GM13977 (cell line): ENCODE measurements around the gene SYT2.
"Not testable (repeated sequence)": the region's sequence is repeated elsewhere in the genome, so short reads cannot be mapped to it uniquely, and the experiment has no call there.

Source experiments
- DNase-seq: peaks from one replicate; pipeline ENCODE4 v3.0.0; 2012; ENCODE audit warnings: low spot score
- in situ Hi-C: fragments of 300-500 bp; cut with MboI; formaldehyde crosslinking; loops from one replicate; pipeline ENCODE4 v1.12.0; 2022; ENCODE audit warnings: low sequenced_read_pairs, low pct_unique_long_range_greater_than_20kb, mixed read lengths, inconsistent platforms; ENCODE audit not compliant: unreplicated experiment
- TF ChIP-seq, protein P1 (sequence below): IDR thresholded peaks from 2 replicates; pipeline ENCODE4 v1.5.1; 2012; ENCODE audit warnings: mild to moderate bottlenecking, control low read depth; ENCODE audit not compliant: insufficient read depth; ENCODE audit errors: extremely low read depth, missing control alignments

Gene SYT2

DNA sequence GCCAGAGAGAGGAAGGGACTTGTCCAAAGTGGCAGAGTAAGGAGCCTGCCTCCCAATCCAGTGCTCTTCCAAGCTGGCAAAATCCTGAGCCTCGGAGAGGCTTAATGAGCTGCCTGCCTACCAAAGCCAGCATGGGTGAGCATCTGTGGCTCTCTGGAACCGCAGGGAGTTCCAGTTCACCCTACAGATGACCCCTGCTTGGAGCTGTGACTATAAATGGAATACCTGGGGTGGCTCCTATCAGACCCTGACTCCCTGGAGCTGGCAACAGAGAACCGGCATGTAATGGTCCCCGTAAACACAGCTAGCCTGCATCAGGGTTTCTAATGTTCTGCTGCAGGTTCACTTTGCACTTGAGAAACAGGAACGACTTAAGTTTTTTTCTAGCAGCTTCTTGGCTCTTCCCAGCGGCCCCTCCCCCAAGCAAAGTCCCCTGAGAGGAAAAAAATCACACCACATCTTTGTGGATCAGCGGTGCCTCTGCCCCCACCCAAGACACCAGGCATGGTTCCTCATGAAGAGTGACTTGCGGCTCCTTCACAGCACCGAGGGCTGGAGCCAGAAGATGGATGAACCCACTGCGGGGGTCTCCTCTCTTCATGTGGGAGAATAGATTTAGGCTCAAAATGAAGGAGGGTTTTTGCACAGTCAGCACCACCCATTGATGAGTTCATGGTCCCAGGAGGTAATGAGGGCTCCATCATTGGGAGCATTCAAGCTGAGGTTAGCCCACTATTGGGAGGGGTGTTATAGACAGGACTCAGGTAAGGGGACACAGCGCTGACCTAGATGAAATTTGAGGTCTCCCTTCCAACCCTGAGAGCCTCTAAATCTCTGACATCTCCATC, 79.0 kb downstream of the SYT2 start:
- in situ Hi-C loops: no loop called here
- TF ChIP-seq, protein P1, sequence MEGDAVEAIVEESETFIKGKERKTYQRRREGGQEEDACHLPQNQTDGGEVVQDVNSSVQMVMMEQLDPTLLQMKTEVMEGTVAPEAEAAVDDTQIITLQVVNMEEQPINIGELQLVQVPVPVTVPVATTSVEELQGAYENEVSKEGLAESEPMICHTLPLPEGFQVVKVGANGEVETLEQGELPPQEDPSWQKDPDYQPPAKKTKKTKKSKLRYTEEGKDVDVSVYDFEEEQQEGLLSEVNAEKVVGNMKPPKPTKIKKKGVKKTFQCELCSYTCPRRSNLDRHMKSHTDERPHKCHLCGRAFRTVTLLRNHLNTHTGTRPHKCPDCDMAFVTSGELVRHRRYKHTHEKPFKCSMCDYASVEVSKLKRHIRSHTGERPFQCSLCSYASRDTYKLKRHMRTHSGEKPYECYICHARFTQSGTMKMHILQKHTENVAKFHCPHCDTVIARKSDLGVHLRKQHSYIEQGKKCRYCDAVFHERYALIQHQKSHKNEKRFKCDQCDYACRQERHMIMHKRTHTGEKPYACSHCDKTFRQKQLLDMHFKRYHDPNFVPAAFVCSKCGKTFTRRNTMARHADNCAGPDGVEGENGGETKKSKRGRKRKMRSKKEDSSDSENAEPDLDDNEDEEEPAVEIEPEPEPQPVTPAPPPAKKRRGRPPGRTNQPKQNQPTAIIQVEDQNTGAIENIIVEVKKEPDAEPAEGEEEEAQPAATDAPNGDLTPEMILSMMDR: no peak
- no peak for DNase-seq

DNA sequence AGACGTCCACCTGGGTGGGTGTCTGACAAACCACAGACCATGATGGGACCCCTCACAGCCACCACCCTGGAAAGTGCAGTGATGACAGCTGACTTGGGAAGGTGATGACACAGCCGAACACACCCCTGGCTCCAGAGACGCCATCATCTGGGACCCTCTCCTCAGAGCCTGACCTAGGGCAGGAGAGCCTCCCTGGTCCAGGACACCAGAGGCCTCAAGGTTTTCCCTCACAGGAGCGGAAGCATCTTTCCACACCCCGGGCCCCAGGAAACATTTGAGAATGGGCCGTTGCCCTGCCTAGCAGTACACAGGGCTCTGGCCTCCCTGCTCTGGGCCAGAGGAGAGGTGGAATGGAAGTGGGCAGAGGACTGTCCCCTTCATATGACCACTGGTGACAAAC, 79.7 kb downstream of the SYT2 start:
- TF ChIP-seq, protein P1: no peak
- DNase-seq: no peak
- in situ Hi-C loops: no loop called here

DNA sequence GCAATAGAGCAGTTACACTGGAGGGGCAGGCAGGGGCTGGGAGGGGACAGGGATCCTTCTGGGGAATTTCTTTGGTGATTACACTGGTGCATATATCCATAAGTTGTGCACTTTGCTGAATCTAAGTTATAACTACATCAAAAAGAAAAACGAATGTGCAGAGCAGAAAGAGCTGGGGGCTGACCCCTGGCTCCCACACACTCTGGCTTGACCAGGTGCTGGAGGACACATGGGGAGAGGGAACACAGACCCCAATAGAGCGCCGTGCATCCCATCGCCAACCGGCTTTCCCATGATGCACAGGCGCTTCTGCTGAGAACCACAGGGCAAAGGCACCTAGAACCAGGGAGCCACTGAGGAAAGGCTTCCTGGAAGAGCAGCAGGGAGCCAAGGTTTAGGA, 80.2 kb downstream of the SYT2 start:
- in situ Hi-C loops, DNase-seq: not testable (repeated sequence)

DNA sequence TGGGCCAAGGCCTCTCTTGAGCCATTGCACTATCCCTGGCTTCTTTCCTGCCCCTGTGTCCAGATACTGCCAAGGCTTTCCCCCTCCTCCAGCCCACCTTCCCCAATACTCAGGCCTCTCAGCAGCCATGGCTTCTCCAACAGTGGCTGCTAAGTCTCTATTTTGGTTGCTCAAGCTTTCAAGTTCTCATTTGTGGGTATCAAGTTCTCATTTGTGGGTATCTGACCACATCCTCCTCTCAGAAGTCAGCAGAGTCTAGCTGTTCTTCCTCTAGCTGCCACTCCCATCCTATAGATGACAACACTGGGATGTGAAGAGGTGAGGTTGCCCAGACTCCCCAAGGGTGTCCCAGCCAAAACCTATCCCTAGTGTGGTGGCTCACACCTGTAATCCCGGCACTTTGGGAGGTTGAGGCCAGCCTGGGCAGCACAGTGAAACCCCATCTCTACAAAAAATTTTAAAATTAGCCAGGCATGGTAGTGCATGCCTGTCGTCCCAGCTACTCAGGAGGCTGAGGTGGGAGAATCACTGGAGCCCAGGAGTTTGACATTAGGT, 80.9 kb downstream of the SYT2 start:
- in situ Hi-C loops, DNase-seq: not testable (repeated sequence)

DNA sequence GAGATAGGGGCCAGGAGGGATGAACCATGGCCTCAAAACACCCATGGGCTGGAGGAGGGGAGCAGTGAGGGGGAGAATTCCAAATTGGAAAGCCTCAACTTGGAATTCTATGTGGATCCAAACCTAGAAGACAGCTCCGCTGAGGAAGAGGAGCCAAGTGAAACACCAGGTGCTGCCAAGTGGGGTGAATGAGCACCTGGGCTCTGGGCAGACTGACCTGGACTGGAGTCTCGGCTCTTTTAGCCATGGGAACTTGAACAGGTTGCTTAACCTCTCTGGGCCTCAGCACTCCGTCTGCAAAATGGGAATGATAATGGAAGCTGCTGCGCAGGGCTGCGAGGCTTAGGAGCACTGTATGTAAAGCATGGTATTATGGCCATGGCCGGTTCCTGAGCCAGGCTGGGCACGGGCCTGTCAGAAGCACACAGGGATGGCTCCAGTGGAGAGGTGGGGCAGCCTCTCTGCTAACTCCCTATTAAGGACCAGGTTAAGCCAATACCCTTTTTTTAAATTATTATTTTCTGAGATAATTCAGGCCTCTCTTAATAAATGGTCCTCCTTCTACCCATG, 81.5 kb downstream of the SYT2 start:
- TF ChIP-seq, protein P1: no peak
- in situ Hi-C loops: no loop called here
- DNase-seq: no peak

DNA sequence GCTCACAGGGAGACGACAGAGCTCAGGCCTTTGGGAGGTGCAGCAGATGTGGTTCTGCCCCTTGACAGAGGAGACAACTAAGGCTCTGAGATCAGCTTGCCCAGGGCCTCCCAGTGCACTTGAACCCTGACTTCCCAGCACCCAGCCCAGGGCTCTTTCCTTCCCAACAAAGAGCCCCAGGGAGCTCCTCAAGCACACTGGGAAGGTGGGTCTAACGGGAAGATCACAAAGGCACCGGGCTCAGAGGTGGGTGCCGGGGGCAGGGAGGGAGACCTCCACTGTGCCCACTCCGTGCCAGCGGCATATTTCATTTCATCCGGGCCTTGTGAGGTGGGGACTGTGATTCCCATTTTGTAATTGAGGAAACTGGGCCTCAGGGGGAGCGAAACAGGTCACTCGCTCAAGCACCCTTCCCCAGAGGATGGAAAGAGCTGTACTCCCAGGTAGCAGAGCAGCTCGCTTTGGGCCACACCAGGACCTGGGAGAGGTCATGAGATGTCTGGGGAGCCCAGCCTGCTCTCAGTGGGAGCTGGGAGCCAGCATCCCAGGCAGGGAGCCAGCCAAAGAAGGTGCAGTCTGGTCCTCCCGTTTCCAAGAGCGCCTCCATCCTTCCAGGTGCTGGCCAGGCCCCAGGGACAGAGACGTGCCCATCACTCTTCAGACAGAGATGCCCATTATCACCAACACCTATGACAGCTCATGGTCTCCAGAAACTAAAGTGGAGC, 82.3 kb downstream of the SYT2 start:
- in situ Hi-C loops: no loop called here
- TF ChIP-seq, protein P1: no peak
- no peak for DNase-seq

DNA sequence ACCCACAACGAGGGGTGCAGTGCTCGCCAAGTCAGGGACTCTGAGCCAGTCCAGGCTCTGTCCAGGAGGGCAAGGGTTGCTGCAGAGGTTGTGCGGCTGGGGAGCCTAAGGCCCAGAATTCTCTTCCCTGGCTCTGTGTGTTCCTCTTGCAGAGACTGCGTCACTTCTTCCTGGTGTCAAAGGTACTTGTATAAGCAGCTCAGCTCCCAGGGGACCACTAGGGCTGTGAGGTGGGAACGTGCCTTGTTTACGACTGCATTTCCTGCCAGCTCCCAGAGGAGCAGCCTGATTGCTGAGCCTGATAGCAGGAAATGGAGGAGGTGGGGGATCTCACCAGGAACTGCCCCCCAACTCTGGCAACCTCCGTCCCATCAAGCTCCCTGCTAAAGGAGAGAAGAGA, 83.2 kb downstream of the SYT2 start:
- in situ Hi-C loops, DNase-seq: not testable (repeated sequence)
